NT2/D1 (cell line): ENCODE results near the gene ALDH1L2.

Experiments used
- DNase-seq: peaks from one replicate; pipeline ENCODE4 v3.0.0-alpha.2; 2011; ENCODE audit warnings: low read depth, low spot score
- H3K27me3 ChIP-seq: 2 replicates; pipeline ENCODE4 v1.6.0; 2011; ENCODE audit warnings: mild to moderate bottlenecking; ENCODE audit not compliant: insufficient read length, insufficient read depth
- H3K36me3 ChIP-seq: 2 replicates; pipeline ENCODE4 v1.6.1; 2011; ENCODE audit warnings: mild to moderate bottlenecking, low read length, mixed read lengths; ENCODE audit not compliant: insufficient read depth, insufficient read length
- H3K4me1 ChIP-seq: 2 replicates; pipeline ENCODE4 v1.5.1; 2011; ENCODE audit not compliant: insufficient read depth, insufficient read length
- H3K4me3 ChIP-seq: 2 replicates; pipeline ENCODE4 v1.5.1; 2011; ENCODE audit warnings: low read depth; ENCODE audit not compliant: insufficient read length
- H3K9ac ChIP-seq: 2 replicates; pipeline ENCODE4 v1.6.0; 2011; ENCODE audit warnings: low read depth; ENCODE audit not compliant: insufficient read length
- H3K9me3 ChIP-seq: 2 replicates; pipeline ENCODE4 v1.5.1; 2011; ENCODE audit warnings: mild to moderate bottlenecking, low read length; ENCODE audit not compliant: insufficient read depth
- SUZ12 ChIP-seq: IDR thresholded peaks from 2 replicates; pipeline ENCODE4 v1.6.1; 2011; ENCODE audit not compliant: insufficient read length, insufficient read depth; ENCODE audit errors: extremely low read depth
- YY1 ChIP-seq: IDR thresholded peaks from 2 replicates; pipeline ENCODE4 v1.6.1; 2011; ENCODE audit not compliant: insufficient read length, insufficient read depth
- ZNF274 ChIP-seq: IDR thresholded peaks from 2 replicates; pipeline ENCODE4 v1.6.1; 2011; ENCODE audit warnings: mild to moderate bottlenecking, low read depth, low read length

Gene ALDH1L2

GRCh38 chr12:105048315-105048714 is 35.9 kb downstream of the ALDH1L2 start:
- peaks cover 20% of the 10 kb centered on the region for H3K36me3 ChIP-seq
- H3K27me3 ChIP-seq: no peaks in the 10 kb centered on the region
- DNase-seq: no peak
- TF ChIP-seq YY1: no peak
- no peak for TF ChIP-seq ZNF274
- no peak for TF ChIP-seq SUZ12
- H3K9me3 ChIP-seq: no peaks in the 10 kb centered on the region
- no peak overlapping the region for H3K4me3 ChIP-seq
- H3K4me1 ChIP-seq: no peaks in the 10 kb centered on the region
- no peak overlapping the region for H3K9ac ChIP-seq

GRCh38 chr12:105047308-105047707 is 37.0 kb downstream of the ALDH1L2 start:
- Histone ChIP-seq H3K27me3 (no peaks in the 10 kb centered on the region), H3K9me3 (no peaks in the 10 kb centered on the region), H3K36me3 (peaks cover 20% of the 10 kb centered on the region), H3K4me3 (no peak overlapping the region), H3K4me1 (no peaks in the 10 kb centered on the region), H3K9ac (no peak overlapping the region)
- TF ChIP-seq SUZ12 (no peak), ZNF274 (no peak), YY1 (no peak)
- DNase-seq: no peak

DNA sequence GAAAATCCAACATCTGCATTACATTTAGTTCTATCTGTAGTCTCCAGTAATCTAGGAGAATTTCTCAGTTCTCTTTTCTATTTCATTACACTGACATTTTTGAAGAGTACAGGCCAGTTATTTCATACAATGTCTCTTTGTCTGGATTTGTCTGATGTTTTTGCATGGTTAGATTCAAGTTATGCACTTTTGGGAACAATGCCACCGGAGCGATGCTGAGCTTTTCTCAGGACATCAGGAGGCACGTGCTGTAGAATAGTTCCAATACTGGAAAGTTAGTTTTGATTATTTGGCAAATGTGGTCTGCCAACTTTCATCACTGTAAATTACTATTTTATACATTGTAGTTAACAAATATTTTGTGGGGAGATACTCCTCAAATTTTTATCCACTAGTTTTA is 43.1 kb downstream of the ALDH1L2 start:
- TF ChIP-seq SUZ12: no peak
- no peak for TF ChIP-seq YY1
- no peak for TF ChIP-seq ZNF274
- Histone ChIP-seq H3K36me3 (no peaks in the 10 kb centered on the region), H3K4me1 (no peaks in the 10 kb centered on the region), H3K4me3 (no peak overlapping the region), H3K27me3 (no peaks in the 10 kb centered on the region), H3K9me3 (no peaks in the 10 kb centered on the region), H3K9ac (no peak overlapping the region)
- no peak for DNase-seq

GRCh38 chr12:105040476-105040875 is 43.8 kb downstream of the ALDH1L2 start:
- Histone ChIP-seq H3K9ac (no peak overlapping the region), H3K36me3 (no peaks in the 10 kb centered on the region), H3K4me3 (no peak overlapping the region), H3K4me1 (no peaks in the 10 kb centered on the region), H3K27me3 (no peaks in the 10 kb centered on the region), H3K9me3 (no peaks in the 10 kb centered on the region)
- TF ChIP-seq YY1 (no peak), ZNF274 (no peak), SUZ12 (no peak)
- no peak for DNase-seq

DNA sequence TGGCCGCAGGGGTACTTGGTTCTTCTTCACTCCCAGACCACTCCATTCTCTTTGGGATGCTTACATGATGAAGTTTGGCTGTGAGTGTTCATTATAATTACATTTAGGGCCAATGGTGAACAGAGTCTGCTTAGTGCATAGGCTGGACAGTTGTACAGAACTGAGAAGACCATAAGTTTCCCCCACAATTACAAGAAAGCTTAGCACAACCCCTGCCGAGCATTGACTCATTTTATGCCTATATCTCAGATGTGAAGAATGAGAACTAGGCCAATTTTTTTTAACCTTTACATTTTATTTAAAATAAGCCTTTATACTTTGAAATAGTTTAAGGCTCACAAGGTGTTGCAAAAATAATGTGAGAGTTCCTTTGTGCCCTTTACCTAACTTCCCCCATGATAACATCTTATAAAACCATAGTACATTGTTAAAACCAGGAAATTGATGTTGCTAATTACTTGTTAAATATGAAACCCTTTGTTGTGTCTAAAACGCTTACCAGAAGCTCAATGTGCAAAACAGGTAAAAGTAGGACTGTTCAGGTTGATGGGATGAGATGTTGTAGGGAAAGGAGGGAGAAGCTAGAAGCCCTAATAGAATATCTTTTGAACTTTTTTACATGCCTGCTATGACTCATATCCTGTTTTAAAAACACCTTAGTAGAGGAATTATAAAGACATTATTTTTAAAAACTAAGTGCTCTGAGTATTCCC is 47.2 kb downstream of the ALDH1L2 start:
- H3K27me3 ChIP-seq: no peaks in the 10 kb centered on the region
- DNase-seq: no peak
- TF ChIP-seq SUZ12: no peak
- no peak for TF ChIP-seq ZNF274
- no peak for TF ChIP-seq YY1

DNA sequence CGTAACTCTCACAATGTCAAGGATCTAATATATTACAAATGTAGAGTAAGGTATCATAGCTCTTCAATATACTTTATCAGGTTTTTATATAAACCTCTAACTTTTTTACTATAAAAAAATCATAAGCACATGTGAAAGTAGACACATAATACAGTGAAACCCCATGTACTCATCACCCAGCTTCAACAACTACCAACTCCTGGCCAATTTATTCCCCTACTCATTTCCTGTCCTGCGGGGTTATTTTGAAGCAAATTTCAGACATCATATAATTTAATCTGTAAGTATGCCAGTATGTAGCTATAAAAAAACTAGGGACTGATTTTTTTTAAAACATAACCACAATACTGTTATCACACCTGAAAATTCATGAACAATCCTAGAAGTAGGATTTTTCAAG is 50.4 kb downstream of the ALDH1L2 start:
- Histone ChIP-seq H3K36me3 (peaks cover 3% of the 10 kb centered on the region), H3K9me3 (no peaks in the 10 kb centered on the region), H3K27me3 (no peaks in the 10 kb centered on the region), H3K4me3 (no peak overlapping the region), H3K9ac (no peak overlapping the region), H3K4me1 (no peaks in the 10 kb centered on the region)
- TF ChIP-seq YY1: no peak
- no peak for TF ChIP-seq ZNF274
- no peak for TF ChIP-seq SUZ12
- DNase-seq: no peak

More for the DNA sequence above, 47.2 kb downstream of the ALDH1L2 start:
- no peak overlapping the region for H3K4me3 ChIP-seq
- H3K4me1 ChIP-seq: no peaks in the 10 kb centered on the region
- H3K9ac ChIP-seq: no peak overlapping the region
- no peaks in the 10 kb centered on the region for H3K36me3 ChIP-seq
- H3K9me3 ChIP-seq: no peaks in the 10 kb centered on the region

GRCh38 chr12:105032703-105033357 is 51.4 kb downstream of the ALDH1L2 start:
- no peak for TF ChIP-seq ZNF274
- TF ChIP-seq YY1: no peak
- no peak for TF ChIP-seq SUZ12

More at GRCh38 chr12:105032703-105033357, 51.4 kb downstream of the ALDH1L2 start:
- H3K4me3 ChIP-seq: no peak overlapping the region
- H3K9me3 ChIP-seq: no peaks in the 10 kb centered on the region
- H3K4me1 ChIP-seq: no peaks in the 10 kb centered on the region
- no peaks in the 10 kb centered on the region for H3K27me3 ChIP-seq
- H3K9ac ChIP-seq: no peak overlapping the region
- H3K36me3 ChIP-seq: peaks cover 3% of the 10 kb centered on the region
- DNase-seq: no peak
